Measurements from ENCODE around the gene MRPS27.

MRPS27 gene

DNA sequence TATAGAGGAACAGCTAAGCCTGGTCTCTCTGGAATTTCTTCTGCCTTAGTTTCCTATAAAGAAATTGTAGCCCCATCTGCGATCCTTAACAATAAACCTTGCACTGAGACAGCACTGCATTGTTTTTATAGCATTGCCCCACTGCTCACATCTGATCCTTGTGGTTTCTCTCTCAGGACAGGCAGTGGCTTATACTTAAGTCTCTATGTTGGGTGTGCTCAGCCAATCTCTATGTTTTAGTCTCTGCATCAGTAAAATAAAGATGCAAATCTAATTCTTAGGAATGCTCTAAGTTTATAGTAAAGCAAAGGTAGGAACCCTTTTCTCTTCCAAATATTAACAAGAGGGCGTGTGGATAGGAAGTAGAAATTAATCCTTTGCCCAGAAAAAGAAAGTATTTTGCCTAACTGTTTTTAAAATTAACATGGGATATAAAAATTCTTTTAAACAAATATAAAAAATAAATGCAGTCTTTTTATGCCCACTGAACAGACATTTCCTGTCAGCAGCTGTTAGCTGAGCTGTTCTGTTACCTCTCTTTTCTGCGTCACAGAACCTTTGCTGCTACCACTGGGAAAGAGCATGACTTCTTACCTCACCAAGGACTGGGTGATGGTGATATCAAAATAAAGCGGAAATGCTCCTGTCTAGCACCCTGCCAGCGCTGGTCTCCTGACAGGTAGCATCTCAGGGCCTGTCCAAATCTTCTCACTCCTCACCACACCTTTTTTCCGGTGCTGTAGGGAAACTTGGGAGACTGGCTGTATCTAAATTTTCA is 29.5 kb downstream of the MRPS27 start:
- peak; percentile 28 for DNase-seq

- peak; percentile 95 for DNase-seq
Observed at GRCh38 chr5:72288924-72289323, 31.1 kb downstream of the MRPS27 start.

GRCh38 chr5:72286798-72287197 is 33.2 kb downstream of the MRPS27 start:
- DNase-seq, result no peak

GRCh38 chr5:72285424-72285821 is 34.6 kb downstream of the MRPS27 start:
- DNase-seq, result no peak

GRCh38 chr5:72284559-72285423 is 35.2 kb downstream of the MRPS27 start:
- DNase-seq, result no peak

- no peak for DNase-seq
Observed at GRCh38 chr5:72283358-72283757, 36.7 kb downstream of the MRPS27 start.

DNA sequence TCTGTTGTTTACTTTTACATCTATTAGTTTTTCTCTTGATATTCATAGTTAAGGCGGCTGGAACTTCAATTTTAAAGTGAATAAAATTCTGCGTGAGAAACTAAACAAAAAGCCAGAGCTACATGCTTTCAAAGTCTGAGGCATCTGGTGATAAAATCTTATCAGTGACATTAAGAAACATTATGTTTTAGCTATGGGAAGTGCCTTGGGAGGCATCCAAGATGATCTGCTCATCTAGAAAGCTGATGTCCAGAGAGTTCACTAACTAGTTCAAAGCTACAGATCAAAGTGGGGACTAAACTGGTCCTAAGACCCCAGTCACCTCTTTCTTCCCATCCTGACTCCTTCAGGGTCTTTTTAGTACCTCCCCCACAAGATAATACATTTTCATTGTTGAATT is 37.2 kb downstream of the MRPS27 start:
- DNase-seq, result no peak

GRCh38 chr5:72281764-72282499 is 38.1 kb downstream of the MRPS27 start:
- DNase-seq, result peak; percentile 41

DNA sequence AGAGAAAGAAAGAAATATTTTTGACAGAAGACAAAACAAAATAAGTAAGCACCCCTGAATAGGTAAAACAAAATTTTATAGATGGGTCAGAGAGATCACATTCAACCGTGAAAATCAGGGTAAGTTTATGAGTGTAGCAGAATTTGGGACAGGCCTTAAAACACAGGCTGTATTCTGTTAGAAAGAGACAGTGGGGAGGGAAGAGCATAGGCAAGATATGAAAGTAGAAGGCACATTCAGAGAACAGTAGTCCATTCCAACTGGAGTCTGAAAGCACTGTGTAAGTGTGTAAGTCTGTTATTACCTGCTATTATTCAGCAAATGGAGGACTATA is 38.6 kb downstream of the MRPS27 start:
- no peak for DNase-seq

DNA sequence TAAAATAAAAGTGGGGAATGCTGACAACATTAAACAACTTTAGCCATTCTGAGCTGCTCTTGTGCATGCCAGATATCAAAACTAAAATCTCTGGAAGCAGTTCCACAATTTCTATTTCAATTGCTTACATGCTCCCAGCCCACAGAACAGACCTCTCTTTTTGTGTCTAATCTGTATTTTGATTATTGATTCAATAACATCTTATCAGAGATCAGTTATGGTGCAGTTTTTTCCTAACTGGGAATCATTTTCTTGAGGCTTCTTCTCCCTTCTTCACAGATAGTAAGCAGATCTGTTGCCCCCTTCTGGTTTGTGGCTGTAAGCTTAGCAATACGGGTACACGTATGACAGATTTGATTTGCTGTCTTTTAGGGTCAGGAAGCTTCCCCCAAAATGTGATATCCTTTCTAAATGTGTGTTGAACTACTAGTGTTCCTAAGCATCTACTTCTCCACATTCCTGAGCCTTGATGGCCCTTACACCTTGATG is 39.4 kb downstream of the MRPS27 start:
- DNase-seq, result no peak

GRCh38 chr5:72276219-72276752 is 43.8 kb downstream of the MRPS27 start:
- no peak for DNase-seq

- DNase-seq, result no peak
Observed at GRCh38 chr5:72273547-72273946, 46.5 kb downstream of the MRPS27 start.

DNA sequence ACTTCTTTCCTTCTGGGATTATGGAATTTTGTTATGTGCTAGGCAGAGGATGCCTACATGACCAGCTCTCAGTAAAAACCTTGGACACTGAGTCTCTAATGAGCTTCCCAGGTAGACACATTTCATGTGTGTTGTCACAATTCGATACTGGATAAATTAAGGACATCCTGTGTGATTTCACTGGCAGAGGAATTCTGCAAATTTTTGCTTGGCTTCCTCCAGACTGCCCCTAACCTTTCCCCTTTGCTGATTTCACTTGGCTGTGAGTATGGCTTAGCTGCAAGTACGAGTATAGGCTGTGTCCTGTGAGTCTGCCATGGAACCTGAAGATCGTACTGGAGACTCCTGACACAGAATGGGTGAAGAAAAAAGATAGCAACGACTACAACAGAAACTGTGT is 47.6 kb downstream of the MRPS27 start:
- DNase-seq, result no peak

DNA sequence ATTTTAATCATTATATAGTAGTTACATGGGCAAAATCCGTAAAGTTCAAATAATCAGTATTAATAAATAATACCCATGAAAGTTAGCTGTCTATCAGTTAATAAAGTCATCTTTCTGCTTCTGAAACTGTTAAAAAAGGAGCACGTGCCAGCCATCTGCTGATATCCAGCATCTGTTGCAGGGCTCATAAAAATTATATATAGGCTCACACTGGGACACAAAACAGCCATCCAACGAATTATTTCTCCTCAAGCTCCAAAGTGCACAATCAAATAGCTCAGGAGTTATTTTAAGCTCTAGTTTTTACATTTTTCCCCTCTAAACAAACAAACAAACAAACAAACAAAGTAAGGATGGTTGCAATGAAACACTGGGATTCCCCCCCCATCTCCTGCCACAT is 48.3 kb downstream of the MRPS27 start:
- peak; percentile 43 for DNase-seq

DNA sequence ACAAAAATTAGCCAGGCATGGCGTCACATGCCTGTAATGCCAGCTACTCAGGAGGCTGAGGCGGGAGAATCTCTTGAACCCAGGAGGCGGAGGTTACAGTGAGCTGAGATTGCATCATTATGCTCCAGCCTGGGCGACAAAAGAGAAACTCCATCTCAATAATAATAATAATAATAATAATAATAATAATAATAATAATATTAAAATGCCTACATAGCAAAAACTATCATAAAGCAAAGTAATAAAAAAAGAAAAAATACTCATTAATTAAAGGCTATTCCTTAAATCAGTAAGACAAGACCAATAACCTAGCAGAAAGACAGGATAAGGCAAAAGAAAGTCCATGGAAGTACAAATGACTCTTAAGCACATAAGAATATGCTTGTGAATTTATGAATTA is 50.0 kb downstream of the MRPS27 start:
- no peak for DNase-seq

GRCh38 chr5:72269411-72269780 is 50.6 kb downstream of the MRPS27 start:
- DNase-seq, result no peak

GRCh38 chr5:72268753-72269410 is 51.2 kb downstream of the MRPS27 start:
- no peak for DNase-seq

DNA sequence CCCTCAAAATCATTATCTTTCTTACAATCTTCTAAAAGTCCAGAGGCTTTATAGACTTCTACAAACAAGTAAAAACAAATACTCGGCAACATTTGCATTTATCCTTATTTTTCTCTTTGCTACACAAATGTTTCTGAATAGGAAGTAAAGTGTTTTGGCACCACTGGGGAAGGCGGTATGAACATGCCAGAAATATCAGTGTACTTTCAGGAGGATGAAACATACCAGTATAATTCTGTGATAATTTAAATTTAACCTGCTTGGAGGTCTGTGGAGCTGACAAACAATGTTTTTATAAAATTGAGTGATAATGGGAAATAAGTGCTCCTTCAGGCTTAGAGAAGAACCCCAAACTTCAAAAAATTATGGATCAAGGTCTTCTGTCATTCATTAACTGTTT is 51.8 kb downstream of the MRPS27 start:
- DNase-seq, result no peak

- no peak for DNase-seq
Observed at GRCh38 chr5:72267685-72268084, 52.4 kb downstream of the MRPS27 start.

DNA sequence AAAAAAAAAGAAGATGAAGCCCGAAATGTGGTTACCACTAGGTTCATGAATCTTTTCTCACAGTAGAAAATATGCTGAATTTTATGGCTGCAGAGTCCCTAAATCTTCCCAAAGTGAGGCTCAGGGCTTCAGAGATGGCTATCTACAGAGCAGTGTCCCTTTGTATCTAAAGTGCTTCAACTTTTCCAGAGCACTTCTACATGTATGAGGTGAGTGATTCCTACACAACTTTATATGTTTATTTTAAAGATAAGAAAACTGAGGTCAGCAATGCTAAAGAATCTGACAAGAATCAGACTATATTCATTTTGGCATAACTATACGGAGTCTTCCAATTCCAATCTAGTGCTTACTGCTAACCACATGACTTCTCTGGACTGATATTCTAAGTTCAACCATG is 53.2 kb downstream of the MRPS27 start:
- no peak for DNase-seq

DNA sequence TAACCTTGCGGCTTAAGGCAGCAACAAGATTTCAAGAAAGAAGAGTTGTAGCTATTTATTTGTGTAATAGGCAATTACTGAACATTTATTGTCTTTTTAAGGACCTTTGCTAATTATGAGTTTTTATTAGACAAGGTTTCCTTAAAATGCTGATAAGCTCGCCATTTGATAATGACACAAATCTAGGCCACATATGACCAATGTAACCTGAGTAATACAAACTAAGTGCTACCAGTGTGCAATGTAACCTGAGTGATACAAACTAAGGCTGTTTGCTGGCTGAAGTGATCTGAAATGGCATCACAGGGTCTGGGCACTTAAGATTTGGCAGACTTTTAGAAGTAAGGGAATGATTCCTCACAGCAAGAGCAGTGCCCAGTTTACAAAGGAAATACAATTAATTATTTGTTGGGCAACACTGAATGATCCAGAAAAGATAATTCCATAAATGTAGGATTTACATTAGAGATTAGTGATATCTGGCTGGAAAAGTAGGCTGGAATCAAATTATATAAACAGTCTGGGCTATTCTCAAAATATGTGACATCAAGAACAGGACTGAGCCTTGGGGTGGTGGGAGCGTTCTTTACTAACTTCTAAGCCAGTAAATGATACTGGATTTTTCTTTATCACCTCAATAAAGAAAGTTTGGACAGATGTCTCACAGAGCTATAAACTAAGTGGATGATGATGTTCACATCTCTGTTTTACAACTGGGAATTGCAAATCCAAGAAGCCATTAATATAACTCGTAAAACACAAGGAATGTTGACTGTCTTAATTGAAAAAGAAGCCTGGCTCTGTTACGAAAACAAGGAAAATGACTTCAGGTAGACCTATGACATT is 54.8 kb downstream of the MRPS27 start:
- DNase-seq, result peak; percentile 18

- no peak for DNase-seq
Observed at GRCh38 chr5:72256536-72256935, 63.5 kb downstream of the MRPS27 start.

All from NCI-H2171 treated with DMSO at 0.1 percent for 48 hours (cell line).